Panc1 (cell line): ENCODE measurements around the gene ATXN1. TPM values are rescaled to one million over a fixed set of nuclear protein-coding genes. Genes with fewer than 3 reads are reported as not detected.
A peak's percentile ranks its signal among the peaks of the same experiment; 100 is the strongest.

Experiments
- ATAC-seq: fragments of 200-7000 bp; cut with Tn5 transposase; 2 replicates; pipeline ENCODE4 v1.9.1; 2020; ENCODE audit warnings: mild to moderate bottlenecking, moderate library complexity
- BruUV-seq: library from RNA; stranded (reverse); fragments of 400-500 nt; replicated peaks from 2 replicates; lab custom pipeline; 2021; lab: Mats Ljungman, UMichigan
- CTCF ChIA-PET: fragments of 300-600 bp; sonication (Branson Sonifier 250); formaldehyde crosslinking; loops from one replicate; lab custom pipeline; 2022; ENCODE audit warnings: antibody characterized with exemption; lab: Charles Lee
- POLR2A ChIA-PET: fragments of 300-600 bp; sonication (Branson Sonifier 250); formaldehyde crosslinking; loops from one replicate; lab custom pipeline; 2022; ENCODE audit warnings: antibody characterized with exemption; lab: Charles Lee
- DNase-seq: peaks from one replicate; pipeline ENCODE4 v3.0.0-alpha.2; 2010; ENCODE audit warnings: low read depth, low spot score
- H3K27ac ChIP-seq: 2 replicates; pipeline ENCODE4 v1.5.1; 2011; ENCODE audit warnings: mild to moderate bottlenecking, low read length, inconsistent platforms
- H3K27me3 ChIP-seq: fragments of 200-500 bp; sonication (Bioruptor generic); 2 replicates; pipeline ENCODE4 v1.6.0; 2014; ENCODE audit warnings: low read length, inconsistent platforms; ENCODE audit not compliant: control insufficient read depth, insufficient read depth
- H3K36me3 ChIP-seq: fragments of 200-500 bp; sonication (Bioruptor generic); 2 replicates; pipeline ENCODE4 v1.5.1; 2014; ENCODE audit warnings: inconsistent platforms, mild to moderate bottlenecking, low read length, moderate library complexity; ENCODE audit not compliant: control insufficient read depth, insufficient read depth
- H3K4me1 ChIP-seq: 2 replicates; pipeline ENCODE4 v1.5.1; 2011; ENCODE audit warnings: inconsistent platforms, mild to moderate bottlenecking, low read length, moderate library complexity; ENCODE audit not compliant: control insufficient read depth, insufficient read depth
- H3K4me3 ChIP-seq, 2 experiments: 2 replicates each; pipeline ENCODE4 v1.5.1; 2011 to 2012; ENCODE audit warnings: low read depth in 2 of 2, low read length in 2 of 2, mild to moderate bottlenecking in 2 of 2, inconsistent platforms in 1 of 2, moderate library complexity in 1 of 2
- H3K9me3 ChIP-seq: fragments of 200-500 bp; sonication (Bioruptor generic); 2 replicates; pipeline ENCODE4 v1.5.1; 2014; ENCODE audit warnings: low read depth, mild to moderate bottlenecking, inconsistent platforms, low read length, moderate library complexity; ENCODE audit not compliant: control insufficient read depth, insufficient read depth
- POLR2AphosphoS5 ChIP-seq: IDR thresholded peaks from 2 replicates; pipeline ENCODE4 v1.6.1; 2012; ENCODE audit warnings: mild to moderate bottlenecking, low read depth, low read length, moderate library complexity
- SIN3A ChIP-seq: IDR thresholded peaks from 2 replicates; pipeline ENCODE4 v1.6.1; 2012; ENCODE audit warnings: low read depth, mild to moderate bottlenecking, low read length, moderate library complexity, borderline replicate concordance; ENCODE audit not compliant: insufficient read depth
- TCF7L2 ChIP-seq: IDR thresholded peaks from 2 replicates; pipeline ENCODE4 v1.6.1; 2011; ENCODE audit warnings: mild to moderate bottlenecking, low read depth, low read length, inconsistent platforms
- in situ Hi-C: cut with HindIII; loops from 2 replicates; pipeline ENCODE4 v1.10.0; 2016; ENCODE audit warnings: low sequenced_read_pairs, low pct_unique_long_range_greater_than_20kb
- intact Hi-C: fragments of 100-400 bp; cut with micrococcal nuclease; formaldehyde crosslinking; loops from one replicate; pipeline ENCODE4 v1.10.0; 2022; ENCODE audit not compliant: unreplicated experiment
- total RNA-seq: library from RNA; stranded (reverse); gene quantifications from one replicate; pipeline ENCODE4 v1.2.1, GENCODE V29; 2021; ENCODE audit not compliant: unreplicated experiment
- TF ChIP-seq, protein P1 (sequence below), 2 experiments: IDR thresholded peaks; 2 replicates each; pipeline ENCODE4 v1.6.1; 2011 to 2012; ENCODE audit warnings: low read depth in 2 of 2, control low read depth in 1 of 2, low read length in 1 of 2, mild to moderate bottlenecking in 1 of 2, moderate library complexity in 1 of 2; ENCODE audit not compliant: insufficient read depth in 1 of 2
- TF ChIP-seq, protein P2 (sequence below): fragments of 450-650 bp; IDR thresholded peaks from 2 replicates; pipeline ENCODE4 v1.5.1; 2017; ENCODE audit warnings: mild to moderate bottlenecking

ATXN1 gene
- total RNA-seq, 1 experiment from 2014 or later = 67.1 TPM

DNA sequence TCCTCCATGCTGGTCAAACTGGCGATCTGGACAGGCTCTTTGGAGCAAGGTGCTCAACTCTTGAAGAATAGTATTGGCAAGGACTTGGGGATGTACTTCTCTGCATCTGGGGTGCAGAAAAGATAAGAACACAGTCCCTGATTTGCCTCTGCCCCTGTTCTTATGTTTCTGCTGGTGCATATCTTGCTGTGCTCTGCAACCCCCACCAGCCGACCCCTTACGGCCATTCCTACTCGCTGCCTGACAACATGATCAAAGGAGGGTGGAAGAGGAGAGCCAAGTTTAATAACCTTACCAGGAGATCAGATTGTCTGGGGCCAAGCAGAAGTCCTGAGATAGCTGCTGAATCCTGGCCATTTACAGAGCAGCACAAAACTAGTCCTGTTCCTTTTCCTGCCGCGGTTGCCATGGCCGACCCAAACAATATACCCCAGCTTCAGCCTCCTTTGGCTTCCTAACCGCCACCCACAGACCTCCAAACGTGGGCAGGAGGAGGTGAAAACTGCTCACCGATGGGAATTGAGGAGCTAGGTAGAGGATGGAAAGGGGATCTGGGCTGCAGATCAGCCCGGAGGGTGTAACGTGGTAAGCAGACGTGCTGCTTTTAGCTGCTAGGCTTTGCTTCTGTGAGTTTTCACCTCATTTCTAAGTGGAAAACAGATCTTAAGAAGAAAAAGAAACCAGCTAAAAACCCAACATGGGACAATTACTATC is 60.9 kb downstream of the ATXN1 start:
- H3K27ac ChIP-seq = peak overlapping the region; percentile 91
- H3K36me3 ChIP-seq = no peaks in the 10 kb centered on the region
- ChIA-PET POLR2A (interaction anchor here (0.6 to 1.7 kb wide), 2 partner anchors 10 to 108 kb away, joined by 5 to 8 read pairs; no protein-coding TSS in a partner anchor), CTCF (interaction anchor here (0.9 kb wide), 1 partner anchor 34 kb away, joined by 3 read pairs; no protein-coding TSS in a partner anchor)
- no peak for DNase-seq
- H3K4me1 ChIP-seq = peaks cover 59% of the 10 kb centered on the region
- no peaks in the 10 kb centered on the region for H3K9me3 ChIP-seq
- TF ChIP-seq, protein P1, sequence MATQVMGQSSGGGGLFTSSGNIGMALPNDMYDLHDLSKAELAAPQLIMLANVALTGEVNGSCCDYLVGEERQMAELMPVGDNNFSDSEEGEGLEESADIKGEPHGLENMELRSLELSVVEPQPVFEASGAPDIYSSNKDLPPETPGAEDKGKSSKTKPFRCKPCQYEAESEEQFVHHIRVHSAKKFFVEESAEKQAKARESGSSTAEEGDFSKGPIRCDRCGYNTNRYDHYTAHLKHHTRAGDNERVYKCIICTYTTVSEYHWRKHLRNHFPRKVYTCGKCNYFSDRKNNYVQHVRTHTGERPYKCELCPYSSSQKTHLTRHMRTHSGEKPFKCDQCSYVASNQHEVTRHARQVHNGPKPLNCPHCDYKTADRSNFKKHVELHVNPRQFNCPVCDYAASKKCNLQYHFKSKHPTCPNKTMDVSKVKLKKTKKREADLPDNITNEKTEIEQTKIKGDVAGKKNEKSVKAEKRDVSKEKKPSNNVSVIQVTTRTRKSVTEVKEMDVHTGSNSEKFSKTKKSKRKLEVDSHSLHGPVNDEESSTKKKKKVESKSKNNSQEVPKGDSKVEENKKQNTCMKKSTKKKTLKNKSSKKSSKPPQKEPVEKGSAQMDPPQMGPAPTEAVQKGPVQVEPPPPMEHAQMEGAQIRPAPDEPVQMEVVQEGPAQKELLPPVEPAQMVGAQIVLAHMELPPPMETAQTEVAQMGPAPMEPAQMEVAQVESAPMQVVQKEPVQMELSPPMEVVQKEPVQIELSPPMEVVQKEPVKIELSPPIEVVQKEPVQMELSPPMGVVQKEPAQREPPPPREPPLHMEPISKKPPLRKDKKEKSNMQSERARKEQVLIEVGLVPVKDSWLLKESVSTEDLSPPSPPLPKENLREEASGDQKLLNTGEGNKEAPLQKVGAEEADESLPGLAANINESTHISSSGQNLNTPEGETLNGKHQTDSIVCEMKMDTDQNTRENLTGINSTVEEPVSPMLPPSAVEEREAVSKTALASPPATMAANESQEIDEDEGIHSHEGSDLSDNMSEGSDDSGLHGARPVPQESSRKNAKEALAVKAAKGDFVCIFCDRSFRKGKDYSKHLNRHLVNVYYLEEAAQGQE (IDR thresholded peaks at IDR 0.05; ENCODE audit: insufficient read depth in 1 of 2, low read depth in 2 of 2, low read length in 1 of 2) = no peak
- TF ChIP-seq SIN3A = no peak
- no peak for TF ChIP-seq POLR2AphosphoS5
- TF ChIP-seq, protein P2, sequence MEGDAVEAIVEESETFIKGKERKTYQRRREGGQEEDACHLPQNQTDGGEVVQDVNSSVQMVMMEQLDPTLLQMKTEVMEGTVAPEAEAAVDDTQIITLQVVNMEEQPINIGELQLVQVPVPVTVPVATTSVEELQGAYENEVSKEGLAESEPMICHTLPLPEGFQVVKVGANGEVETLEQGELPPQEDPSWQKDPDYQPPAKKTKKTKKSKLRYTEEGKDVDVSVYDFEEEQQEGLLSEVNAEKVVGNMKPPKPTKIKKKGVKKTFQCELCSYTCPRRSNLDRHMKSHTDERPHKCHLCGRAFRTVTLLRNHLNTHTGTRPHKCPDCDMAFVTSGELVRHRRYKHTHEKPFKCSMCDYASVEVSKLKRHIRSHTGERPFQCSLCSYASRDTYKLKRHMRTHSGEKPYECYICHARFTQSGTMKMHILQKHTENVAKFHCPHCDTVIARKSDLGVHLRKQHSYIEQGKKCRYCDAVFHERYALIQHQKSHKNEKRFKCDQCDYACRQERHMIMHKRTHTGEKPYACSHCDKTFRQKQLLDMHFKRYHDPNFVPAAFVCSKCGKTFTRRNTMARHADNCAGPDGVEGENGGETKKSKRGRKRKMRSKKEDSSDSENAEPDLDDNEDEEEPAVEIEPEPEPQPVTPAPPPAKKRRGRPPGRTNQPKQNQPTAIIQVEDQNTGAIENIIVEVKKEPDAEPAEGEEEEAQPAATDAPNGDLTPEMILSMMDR = no peak
- TF ChIP-seq TCF7L2 = no peak
- in situ Hi-C loops = no loop called here
- BruUV-seq = no TSS peak
- intact Hi-C loops = no loop called here
- H3K4me3 ChIP-seq = peak overlapping the region; percentile 17 to 19; a peak in 3 of 4 replicates
- ATAC-seq = peak; percentile 43; the same call in 1 of the 2 replicates
- no peaks in the 10 kb centered on the region for H3K27me3 ChIP-seq

DNA sequence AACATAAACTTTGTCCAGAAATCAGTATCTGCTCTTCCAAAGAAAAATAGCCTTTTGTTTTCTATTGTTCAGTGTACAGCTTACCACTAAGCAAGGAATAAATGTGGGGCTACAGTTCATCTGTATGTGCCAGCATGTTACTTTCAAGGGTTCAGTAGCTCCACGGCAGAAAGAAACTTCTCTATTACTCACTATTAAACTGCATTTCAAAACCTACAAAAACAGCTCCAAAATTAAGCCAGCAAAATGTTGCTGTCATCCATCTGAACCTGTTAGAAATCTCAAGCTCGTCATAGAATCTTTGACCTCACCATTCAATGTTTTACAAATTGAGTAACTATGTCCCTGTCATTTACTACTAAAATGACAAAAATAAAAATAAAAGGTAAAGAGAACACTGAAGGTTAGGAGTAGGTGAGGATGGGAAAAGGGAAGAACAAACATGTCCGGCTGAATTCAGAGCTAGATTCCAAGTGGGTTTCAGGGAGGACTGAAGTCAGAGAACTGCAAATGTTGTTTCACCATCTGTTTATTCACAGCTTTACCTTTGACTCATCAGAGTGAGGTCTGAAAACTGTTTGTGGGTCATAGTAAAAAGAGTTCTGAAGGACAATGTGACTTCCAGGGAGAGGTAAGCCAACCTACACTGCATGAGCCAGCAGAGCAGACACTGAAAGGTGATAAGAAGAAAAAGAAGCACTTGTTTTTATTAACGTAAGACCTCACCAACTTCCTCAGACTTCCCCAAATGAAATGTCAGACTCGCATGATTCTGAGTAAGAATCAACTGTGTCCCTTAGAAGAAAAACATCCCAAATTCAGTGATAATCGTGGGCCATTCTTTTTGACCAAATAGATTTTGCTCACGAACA is 62.0 kb downstream of the ATXN1 start:
- peak overlapping the region in 1 of 2 experiments; percentile 29; a peak in 2 of 4 replicates for H3K4me3 ChIP-seq
- ATAC-seq = peak; percentile 79
- no peaks in the 10 kb centered on the region for H3K36me3 ChIP-seq
- H3K27me3 ChIP-seq = no peaks in the 10 kb centered on the region
- DNase-seq = no peak
- CTCF ChIA-PET = interaction anchor here (0.6 to 0.7 kb wide), 2 partner anchors 71 to 387 kb away, joined by 3 to 11 read pairs; no protein-coding TSS in a partner anchor
- intact Hi-C loops (no loop called here), in situ Hi-C loops (no loop called here)
- peak overlapping the region; percentile 91 for H3K27ac ChIP-seq
- no TSS peak for BruUV-seq
- H3K4me1 ChIP-seq = peaks cover 48% of the 10 kb centered on the region
- TF ChIP-seq, protein P1 (IDR thresholded peaks at IDR 0.05; ENCODE audit: insufficient read depth in 1 of 2, low read depth in 2 of 2, low read length in 1 of 2) = no peak
- TF ChIP-seq, protein P2 = no peak
- TF ChIP-seq TCF7L2 (no peak), SIN3A (no peak), POLR2AphosphoS5 (no peak)
- POLR2A ChIA-PET = interaction anchor here (0.6 to 1.7 kb wide), 5 partner anchors 9 to 411 kb away, joined by 3 to 5 read pairs (median 3); no protein-coding TSS in a partner anchor
- no peaks in the 10 kb centered on the region for H3K9me3 ChIP-seq
